ENCODE measurements around the gene NT5C1A.

DNA sequence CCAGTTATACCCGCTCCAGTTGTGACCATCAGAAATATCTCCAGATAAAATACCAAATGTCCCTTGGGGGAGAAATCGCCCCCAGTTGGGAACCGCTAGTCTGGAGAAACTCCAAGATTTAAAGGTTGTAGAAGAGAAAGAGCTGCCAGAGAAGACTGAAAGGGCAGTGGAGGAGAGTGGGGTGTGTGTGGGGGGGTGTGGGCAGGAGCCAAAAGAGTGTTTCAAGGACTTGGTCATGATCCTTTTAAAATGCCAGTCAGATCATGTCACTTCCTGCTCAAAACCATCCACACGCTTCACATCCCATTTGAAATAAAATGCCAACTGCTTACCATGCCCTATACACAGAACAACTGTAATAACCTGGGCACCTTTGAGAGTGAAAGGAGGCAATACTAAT is 29.1 kb downstream of the NT5C1A start:
- TF ChIP-seq POLR2A (IDR thresholded peaks at IDR 0.05; ENCODE audit: low read length) = no peak
- TF ChIP-seq GATA1 (IDR thresholded peaks at IDR 0.05; ENCODE audit: low read depth, low read length) = no peak

Measured in erythroblast (primary cell).